Vagina (tissue), 2 donors: ENCODE measurements around the gene UNC119. TPM values are rescaled to one million over a fixed set of nuclear protein-coding genes. Genes with fewer than 3 reads are reported as not detected.
A peak's percentile ranks its signal among the peaks of the same experiment; 100 is the strongest.

Experiments
- DNase-seq, 2 donors: peaks; one replicate each; pipeline ENCODE4 v3.0.0-alpha.2; 2017; ENCODE audit errors: extremely low spot score in 2 of 2
- H3K27ac ChIP-seq: fragments of 200-600 bp; sonication (generic); one replicate; pipeline ENCODE4 v1.5.1; 2019
- H3K27me3 ChIP-seq: fragments of 200-600 bp; sonication (generic); one replicate; pipeline ENCODE4 v1.5.1; 2019
- H3K36me3 ChIP-seq, 2 donors: fragments of 200-600 bp; sonication (generic); one replicate each; pipeline ENCODE4 v1.5.1; 2017 to 2019
- H3K4me1 ChIP-seq: fragments of 200-600 bp; sonication (generic); one replicate; pipeline ENCODE4 v1.5.1; 2019
- H3K4me3 ChIP-seq, 2 donors: fragments of 200-600 bp; sonication (generic); 1 replicate in 1 of 2; 2 replicates in 1 of 2; pipeline ENCODE4 v1.5.1; 2016 to 2019
- H3K9me3 ChIP-seq: fragments of 200-600 bp; sonication (generic); one replicate; pipeline ENCODE4 v1.5.1; 2019
- POLR2A ChIP-seq, 2 donors: fragments of 450-650 bp; IDR thresholded peaks; one replicate each; pipeline ENCODE4 v1.6.1; 2017; ENCODE audit warnings: antibody characterized with exemption in 2 of 2, mild to moderate bottlenecking in 2 of 2, moderate library complexity in 2 of 2
- POLR2AphosphoS5 ChIP-seq, 2 donors: sonication (generic); formaldehyde crosslinking; IDR thresholded peaks; one replicate each; pipeline ENCODE4 v1.9.0; 2017; ENCODE audit warnings: antibody characterized with exemption in 2 of 2, mild to moderate bottlenecking in 2 of 2, low read depth in 1 of 2; ENCODE audit not compliant: insufficient read depth in 1 of 2
- intact Hi-C: fragments of 100-400 bp; cut with DNase I; formaldehyde crosslinking; loops from one replicate; pipeline ENCODE4 v1.15.1; 2023
- total RNA-seq: library from RNA; depleted of rRNA; stranded (reverse); fragments of >200 nt; gene quantifications from one replicate; pipeline ENCODE4 v1.2.3, GENCODE V29; 2016
- TF ChIP-seq, protein P1 (sequence below), 3 experiments: fragments of 450-650 bp in 2 of 3; fragments of 200-600 bp in 1 of 3; sonication (generic) in 1 of 3; IDR thresholded peaks; one replicate each; pipeline ENCODE4 v1.5.1; 2017 to 2019; ENCODE audit warnings: antibody characterized with exemption in 3 of 3, mild to moderate bottlenecking in 2 of 3, moderate library complexity in 2 of 3

The UNC119 gene
- total RNA-seq, 1 donor from 2014 or later = 38.1 TPM

DNA sequence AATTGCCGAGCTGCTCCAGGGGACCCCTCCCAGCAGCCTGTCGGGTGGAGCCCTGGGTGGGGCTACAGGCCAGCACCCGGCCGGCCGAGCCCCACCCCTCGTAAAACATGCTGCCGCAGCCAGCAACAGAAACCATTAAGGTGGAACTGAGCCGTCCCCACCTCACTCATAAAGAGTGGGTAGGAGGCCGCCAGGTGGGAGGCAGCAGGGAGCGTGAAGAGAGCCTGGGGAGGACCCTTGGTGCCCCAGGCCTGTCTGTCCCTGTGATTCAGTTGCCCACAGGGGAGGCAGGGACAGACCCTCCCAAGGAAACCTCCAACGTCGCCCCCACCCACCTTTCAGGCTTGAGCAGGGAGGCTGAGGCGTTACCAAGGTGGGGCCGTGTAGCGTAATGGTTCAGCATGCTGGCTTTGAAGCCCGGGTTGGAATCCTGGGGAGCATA lies 37.8 kb downstream of the UNC119 start:
- Histone ChIP-seq H3K27ac (peak overlapping the region; percentile 56), H3K9me3 (no peaks in the 10 kb centered on the region), H3K4me3 (no peak overlapping the region), H3K4me1 (peaks cover 18% of the 10 kb centered on the region), H3K36me3 (no peaks in the 10 kb centered on the region), H3K27me3 (no peaks in the 10 kb centered on the region)
- TF ChIP-seq POLR2A (IDR thresholded peaks at IDR 0.05) (no peak), POLR2AphosphoS5 (IDR thresholded peaks at IDR 0.05; ENCODE audit: insufficient read depth in 1 of 2, low read depth in 1 of 2) (no peak)
- TF ChIP-seq, protein P1, sequence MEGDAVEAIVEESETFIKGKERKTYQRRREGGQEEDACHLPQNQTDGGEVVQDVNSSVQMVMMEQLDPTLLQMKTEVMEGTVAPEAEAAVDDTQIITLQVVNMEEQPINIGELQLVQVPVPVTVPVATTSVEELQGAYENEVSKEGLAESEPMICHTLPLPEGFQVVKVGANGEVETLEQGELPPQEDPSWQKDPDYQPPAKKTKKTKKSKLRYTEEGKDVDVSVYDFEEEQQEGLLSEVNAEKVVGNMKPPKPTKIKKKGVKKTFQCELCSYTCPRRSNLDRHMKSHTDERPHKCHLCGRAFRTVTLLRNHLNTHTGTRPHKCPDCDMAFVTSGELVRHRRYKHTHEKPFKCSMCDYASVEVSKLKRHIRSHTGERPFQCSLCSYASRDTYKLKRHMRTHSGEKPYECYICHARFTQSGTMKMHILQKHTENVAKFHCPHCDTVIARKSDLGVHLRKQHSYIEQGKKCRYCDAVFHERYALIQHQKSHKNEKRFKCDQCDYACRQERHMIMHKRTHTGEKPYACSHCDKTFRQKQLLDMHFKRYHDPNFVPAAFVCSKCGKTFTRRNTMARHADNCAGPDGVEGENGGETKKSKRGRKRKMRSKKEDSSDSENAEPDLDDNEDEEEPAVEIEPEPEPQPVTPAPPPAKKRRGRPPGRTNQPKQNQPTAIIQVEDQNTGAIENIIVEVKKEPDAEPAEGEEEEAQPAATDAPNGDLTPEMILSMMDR (IDR thresholded peaks at IDR 0.05) = no peak
- no peak for DNase-seq
- intact Hi-C loops = no loop called here

DNA sequence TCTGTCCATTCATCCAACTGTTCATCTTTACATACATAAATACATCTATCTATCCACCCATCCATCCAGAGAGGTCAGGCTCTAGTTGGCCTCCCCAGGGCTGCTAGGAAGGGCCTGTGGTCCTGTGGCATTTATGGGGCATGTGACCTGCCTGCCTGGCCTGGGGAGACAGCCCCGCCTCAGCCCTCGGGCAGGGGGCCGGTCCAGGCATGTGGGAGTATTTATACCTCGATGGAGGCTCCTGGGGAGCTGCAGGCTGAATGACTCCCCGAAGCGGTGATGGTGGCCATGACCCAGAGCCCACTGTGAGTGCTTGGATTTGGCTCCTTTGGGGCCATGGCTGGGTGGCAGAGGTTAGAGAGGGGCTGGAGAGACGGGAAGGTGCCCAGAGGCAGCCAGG lies 38.9 kb downstream of the UNC119 start:
- Histone ChIP-seq H3K4me1 (peaks cover 24% of the 10 kb centered on the region), H3K27ac (no peak overlapping the region), H3K36me3 (no peaks in the 10 kb centered on the region), H3K4me3 (no peak overlapping the region), H3K9me3 (no peaks in the 10 kb centered on the region), H3K27me3 (no peaks in the 10 kb centered on the region)
- TF ChIP-seq POLR2A (IDR thresholded peaks at IDR 0.05) = no peak
- TF ChIP-seq, protein P1 (IDR thresholded peaks at IDR 0.05) = no peak
- no peak for TF ChIP-seq POLR2AphosphoS5 (IDR thresholded peaks at IDR 0.05; ENCODE audit: insufficient read depth in 1 of 2, low read depth in 1 of 2)
- no peak for DNase-seq
- intact Hi-C loops = no loop called here

DNA sequence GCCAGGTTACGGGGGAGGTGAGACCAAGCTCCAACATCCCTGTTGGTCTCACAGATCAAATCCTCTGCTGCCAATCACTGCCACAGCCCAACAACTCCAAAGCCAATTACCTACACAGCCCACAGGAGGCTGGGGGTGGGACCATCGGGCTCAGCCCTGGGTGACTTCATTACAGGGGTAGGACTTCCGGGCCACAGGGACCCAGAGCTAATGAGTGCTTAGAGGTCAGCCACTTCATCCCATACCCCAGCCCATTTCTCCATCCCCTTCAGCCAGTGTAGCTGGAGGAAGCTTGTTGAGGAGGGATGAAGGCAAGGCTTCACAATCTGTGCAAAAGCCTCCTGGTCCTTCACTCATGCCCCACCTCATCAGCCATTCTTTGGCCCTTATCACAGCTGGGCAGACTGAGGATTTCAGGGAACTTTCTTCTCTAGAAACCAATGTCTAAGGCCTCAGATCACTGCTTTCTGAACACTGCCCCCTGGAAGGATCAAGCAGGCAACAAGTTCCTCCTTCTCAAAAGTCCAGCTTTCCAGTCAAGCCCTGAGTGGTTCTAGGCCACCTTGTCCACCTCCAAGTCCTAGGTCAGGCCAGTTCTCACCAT lies 40.5 kb downstream of the UNC119 start:
- Histone ChIP-seq H3K27ac (no peak overlapping the region), H3K36me3 (no peaks in the 10 kb centered on the region), H3K27me3 (no peaks in the 10 kb centered on the region), H3K9me3 (no peaks in the 10 kb centered on the region), H3K4me1 (peaks cover 24% of the 10 kb centered on the region), H3K4me3 (no peak overlapping the region)
- TF ChIP-seq, protein P1 (IDR thresholded peaks at IDR 0.05) = no peak
- no peak for TF ChIP-seq POLR2A (IDR thresholded peaks at IDR 0.05)
- TF ChIP-seq POLR2AphosphoS5 (IDR thresholded peaks at IDR 0.05; ENCODE audit: insufficient read depth in 1 of 2, low read depth in 1 of 2) = no peak
- no peak for DNase-seq
- intact Hi-C loops = no loop called here

DNA sequence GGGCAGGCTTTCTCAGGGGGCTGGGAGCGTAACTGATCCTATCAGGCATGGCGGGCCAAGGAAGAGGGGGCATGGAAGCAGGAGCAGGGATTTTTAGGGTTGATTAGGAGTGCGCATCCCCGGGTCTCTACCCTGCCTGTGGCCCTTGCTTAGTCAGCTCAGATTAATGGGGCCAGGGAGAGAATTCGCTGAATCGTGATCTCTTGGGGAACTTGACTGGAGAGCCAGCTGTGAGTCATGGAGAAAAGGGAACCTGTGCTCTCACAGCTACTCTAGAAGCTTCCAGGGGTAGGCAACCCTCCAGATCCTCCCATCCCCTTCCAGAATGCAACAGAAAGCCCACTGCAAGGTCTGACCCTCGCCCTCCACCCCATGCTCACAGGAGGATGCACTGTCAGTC lies 42.6 kb downstream of the UNC119 start:
- no peak overlapping the region for H3K27ac ChIP-seq
- intact Hi-C loops = no loop called here
- no peaks in the 10 kb centered on the region for H3K36me3 ChIP-seq
- H3K4me3 ChIP-seq = no peak overlapping the region
- TF ChIP-seq POLR2AphosphoS5 (IDR thresholded peaks at IDR 0.05; ENCODE audit: insufficient read depth in 1 of 2, low read depth in 1 of 2) (no peak), POLR2A (IDR thresholded peaks at IDR 0.05) (no peak)
- TF ChIP-seq, protein P1 (IDR thresholded peaks at IDR 0.05) = no peak
- DNase-seq = no peak
- H3K27me3 ChIP-seq = no peaks in the 10 kb centered on the region
- H3K9me3 ChIP-seq = no peaks in the 10 kb centered on the region
- H3K4me1 ChIP-seq = peaks cover 31% of the 10 kb centered on the region

DNA sequence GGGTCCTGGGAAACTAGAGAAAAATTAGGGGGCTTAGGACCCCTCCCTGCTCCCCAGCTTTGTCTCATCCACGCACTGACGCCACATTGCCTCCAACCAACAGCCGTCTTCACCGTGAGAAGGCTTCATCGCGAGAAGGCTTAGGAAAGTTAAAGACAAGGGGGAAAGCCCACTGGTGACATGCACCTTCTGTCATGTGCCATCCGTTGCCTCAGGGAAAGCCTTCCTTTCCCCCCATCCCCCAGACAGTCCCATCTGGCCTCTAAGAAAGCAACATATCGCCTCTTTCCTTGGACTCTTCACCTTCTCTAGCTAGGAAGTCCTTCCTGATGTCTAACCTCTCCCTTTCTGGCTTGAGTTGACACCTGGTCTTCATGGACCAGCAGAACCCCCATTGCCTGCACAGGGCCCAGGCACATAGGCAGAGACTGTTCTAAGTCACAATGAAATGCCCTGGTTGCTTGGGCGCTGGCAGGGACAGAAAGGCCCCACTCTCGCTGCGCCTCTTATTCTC lies 44.2 kb downstream of the UNC119 start:
- intact Hi-C loops = no loop called here
- TF ChIP-seq, protein P1 (IDR thresholded peaks at IDR 0.05) = no peak
- TF ChIP-seq POLR2AphosphoS5 (IDR thresholded peaks at IDR 0.05; ENCODE audit: insufficient read depth in 1 of 2, low read depth in 1 of 2) (no peak), POLR2A (IDR thresholded peaks at IDR 0.05) (no peak)
- H3K9me3 ChIP-seq = no peaks in the 10 kb centered on the region
- no peaks in the 10 kb centered on the region for H3K36me3 ChIP-seq
- H3K4me1 ChIP-seq = peaks cover 17% of the 10 kb centered on the region
- H3K4me3 ChIP-seq = no peak overlapping the region
- peak overlapping the region; percentile 58 for H3K27ac ChIP-seq
- no peaks in the 10 kb centered on the region for H3K27me3 ChIP-seq
- DNase-seq = no peak
